IPS-NIHi11 (cell line): ENCODE data around the gene ARHGEF11.
"Not testable (repeated sequence)": the region's sequence is repeated elsewhere in the genome, so short reads cannot be mapped to it uniquely, and the experiment has no call there.

Source experiments
- DNase-seq: peaks from one replicate; pipeline ENCODE4 v3.0.0; 2012; ENCODE audit warnings: mixed read lengths, low spot score

ARHGEF11 gene, protein sequence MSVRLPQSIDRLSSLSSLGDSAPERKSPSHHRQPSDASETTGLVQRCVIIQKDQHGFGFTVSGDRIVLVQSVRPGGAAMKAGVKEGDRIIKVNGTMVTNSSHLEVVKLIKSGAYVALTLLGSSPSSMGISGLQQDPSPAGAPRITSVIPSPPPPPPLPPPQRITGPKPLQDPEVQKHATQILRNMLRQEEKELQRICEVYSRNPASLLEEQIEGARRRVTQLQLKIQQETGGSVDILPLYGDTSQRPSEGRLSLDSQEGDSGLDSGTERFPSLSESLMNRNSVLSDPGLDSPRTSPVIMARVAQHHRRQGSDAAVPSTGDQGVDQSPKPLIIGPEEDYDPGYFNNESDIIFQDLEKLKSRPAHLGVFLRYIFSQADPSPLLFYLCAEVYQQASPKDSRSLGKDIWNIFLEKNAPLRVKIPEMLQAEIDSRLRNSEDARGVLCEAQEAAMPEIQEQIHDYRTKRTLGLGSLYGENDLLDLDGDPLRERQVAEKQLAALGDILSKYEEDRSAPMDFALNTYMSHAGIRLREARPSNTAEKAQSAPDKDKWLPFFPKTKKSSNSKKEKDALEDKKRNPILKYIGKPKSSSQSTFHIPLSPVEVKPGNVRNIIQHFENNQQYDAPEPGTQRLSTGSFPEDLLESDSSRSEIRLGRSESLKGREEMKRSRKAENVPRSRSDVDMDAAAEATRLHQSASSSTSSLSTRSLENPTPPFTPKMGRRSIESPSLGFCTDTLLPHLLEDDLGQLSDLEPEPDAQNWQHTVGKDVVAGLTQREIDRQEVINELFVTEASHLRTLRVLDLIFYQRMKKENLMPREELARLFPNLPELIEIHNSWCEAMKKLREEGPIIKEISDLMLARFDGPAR (N-terminal part only)

DNA sequence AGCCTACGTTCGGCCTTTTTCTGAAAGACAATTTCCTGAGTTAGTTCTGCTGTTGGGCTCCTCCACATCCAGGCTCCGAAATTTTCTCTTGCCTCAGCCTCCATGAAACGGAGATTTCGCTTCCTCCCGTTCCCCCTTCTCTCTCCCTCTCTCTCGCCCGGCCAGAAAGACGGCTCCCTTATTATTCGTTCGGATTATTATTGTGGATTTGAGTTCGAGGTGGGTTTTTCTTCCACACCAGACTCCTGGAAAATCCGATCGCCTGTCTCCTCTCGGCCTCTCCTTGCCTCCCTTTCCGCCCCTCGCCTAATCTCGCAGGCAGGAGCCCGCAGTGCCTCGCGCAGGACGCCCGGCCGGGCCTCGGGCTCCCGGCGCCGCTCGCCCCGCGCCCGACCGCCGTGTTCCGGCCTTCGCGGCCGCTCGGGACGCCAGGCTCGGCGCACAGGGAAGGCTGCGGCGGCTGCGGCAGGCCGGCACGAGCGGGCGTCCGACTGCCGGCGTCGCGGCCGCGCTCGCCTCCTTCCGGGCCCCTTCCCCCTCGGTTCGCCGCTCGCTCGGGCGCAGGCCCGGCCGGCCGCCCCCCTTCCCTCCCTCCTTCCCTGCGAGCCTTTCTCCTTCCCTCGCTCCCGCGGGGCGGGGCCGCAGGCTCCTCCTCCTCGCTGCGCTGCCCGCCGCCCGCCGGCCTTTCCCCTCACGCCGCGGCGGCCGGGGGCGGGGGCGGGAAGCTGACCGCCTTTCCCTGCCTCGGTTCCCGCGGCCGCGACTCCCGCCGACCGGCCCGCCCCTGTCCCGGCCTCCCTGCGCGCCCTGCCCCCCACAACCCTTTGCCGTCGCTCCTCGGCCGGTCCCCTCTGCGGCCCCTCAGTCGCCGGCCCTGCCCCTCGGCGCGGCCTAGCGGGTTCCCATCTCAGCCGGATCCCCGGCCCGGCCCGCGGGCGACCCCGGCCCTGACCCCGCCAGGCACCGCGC, at the start of gene ARHGEF11:
Gene ARHGEF11, minus strand, starts transcription at position 493 of the 969 bp plus-strand sequence. CDS start 1,412 bp downstream, outside the sequence.
- peak; percentile 94 for DNase-seq

DNA sequence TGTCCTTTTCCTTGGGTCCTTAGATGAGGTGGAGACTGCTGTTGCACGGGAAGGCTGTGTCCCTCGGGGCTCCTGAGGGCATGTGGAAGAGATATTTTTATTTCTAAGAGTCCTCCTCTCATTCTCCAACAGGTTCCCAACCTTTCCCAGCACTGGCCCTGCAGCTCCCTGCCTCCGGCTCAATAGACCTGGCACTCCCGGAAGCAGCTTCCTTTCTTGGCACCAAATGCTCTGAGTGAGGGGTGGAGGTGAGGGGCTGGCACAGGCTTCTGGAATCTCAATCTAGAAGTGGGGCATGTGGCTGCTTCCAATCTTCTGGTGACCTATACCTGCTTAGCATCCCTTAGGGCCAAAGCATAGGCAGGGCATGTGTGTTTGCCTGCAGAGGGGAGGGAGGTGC, 49.5 kb upstream of the ARHGEF11 start:
- DNase-seq, result no peak

DNA sequence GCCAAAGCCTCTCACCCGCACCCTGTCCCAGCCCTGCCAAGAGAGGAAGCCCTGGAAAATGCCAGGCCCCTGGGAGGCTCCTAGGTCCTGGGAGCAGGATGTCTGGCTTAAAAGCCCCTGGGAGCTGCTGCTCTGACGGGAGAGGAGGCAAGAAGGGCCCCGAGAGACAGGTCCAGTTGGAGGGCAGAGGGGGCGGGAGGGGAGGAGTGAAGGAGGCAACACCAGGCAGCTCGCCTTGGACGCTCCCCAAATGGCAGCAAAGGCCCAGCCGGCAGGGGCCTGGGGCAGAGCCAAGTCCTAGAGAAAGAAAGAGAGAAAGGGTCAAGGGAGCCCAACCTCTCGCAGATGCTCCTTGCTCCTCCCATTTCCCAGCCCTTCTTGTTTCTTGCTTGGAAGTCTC, 47.3 kb upstream of the ARHGEF11 start:
- DNase-seq, result no peak

DNA sequence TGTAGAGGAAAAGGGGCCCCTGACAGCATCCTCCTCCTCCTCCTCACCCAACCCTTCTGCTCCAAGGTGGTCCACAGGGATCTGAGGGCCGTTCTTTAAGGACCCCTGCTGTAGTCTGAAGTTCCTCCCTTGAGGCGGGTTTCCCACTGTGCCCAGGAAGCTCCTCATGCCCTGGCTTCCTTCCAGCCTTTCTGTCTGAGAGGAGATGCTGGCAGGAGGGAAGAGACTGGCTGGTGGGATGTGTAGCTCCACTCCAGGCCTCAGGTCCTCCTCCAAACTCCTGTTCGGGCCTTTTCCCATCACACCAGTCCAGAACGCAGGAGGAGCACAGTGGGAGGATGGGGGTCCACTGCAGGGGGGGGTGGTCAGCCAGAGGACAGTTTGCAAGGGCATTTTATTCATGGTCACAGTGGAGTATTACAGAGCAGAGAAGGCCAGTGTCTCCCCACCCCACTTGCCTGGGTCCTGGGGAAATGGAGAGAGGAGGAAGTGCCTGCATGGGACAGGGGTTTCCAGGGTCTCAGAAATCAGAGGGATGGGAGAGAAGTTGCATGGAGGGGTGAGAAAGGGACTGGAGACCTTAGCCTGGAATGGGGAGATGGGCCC, 46.2 kb upstream of the ARHGEF11 start:
- DNase-seq, result no peak

DNA sequence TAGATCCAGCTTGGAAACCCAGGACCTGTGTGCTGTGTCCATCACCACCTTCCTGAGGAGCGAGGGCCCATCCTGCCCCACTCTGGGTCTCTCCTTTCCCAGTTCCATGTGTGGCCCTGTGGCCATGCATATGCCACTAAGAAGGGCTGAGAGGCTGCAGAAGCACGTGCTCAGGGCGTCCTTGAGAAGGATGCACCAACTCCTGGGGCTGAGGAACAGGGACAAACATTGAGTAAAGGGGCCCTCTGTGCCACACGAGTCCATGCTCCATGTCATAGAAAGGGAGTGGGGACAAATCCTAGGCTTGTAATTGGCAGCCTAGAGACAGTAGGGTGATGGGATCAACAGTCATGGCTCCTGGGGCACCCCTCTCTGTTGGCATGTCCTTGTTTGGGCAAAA, 45.6 kb upstream of the ARHGEF11 start:
- no peak for DNase-seq

DNA sequence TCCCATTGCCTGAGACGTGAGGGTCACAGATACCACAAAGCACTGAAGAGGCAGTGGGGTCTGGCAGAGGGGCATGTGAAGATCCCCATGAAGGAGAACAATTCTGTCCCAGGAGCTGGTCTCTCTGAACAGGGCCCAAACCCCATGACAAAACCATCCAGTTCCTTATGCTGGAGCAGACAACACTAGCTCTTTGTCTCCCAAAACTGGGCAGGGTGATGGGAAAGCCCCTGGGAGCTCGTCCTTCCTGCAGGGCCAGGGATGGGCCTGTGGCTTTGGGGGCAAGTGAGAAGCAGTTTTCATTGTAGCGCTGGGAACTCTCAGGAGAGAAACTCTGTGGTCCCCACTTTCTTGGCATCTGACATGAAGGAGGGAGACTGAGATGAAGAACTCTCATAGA, 45.2 kb upstream of the ARHGEF11 start:
- DNase-seq, result no peak

DNA sequence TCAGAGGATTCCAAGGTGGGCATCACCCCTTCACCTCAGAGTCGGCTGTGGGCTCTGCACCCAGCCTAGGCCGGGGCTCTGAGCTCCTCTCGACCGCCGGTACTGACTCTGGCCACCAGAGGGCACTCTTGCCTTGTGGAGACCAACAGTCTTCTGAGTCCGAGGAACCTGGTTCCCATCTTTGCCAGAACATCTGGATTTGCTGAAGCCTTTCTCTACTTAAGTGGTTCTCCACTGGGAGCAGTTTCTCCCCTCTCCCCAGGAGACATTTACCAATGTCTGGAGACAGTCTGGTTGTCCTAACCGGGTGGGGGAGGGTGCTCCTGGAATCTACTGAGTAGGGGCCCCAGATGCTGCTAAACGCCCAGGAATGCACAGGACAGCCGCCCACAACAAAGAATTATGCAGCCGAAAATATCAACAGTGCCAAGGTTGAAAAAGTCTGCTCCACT, 44.7 kb upstream of the ARHGEF11 start:
- peak; percentile 92 for DNase-seq

DNA sequence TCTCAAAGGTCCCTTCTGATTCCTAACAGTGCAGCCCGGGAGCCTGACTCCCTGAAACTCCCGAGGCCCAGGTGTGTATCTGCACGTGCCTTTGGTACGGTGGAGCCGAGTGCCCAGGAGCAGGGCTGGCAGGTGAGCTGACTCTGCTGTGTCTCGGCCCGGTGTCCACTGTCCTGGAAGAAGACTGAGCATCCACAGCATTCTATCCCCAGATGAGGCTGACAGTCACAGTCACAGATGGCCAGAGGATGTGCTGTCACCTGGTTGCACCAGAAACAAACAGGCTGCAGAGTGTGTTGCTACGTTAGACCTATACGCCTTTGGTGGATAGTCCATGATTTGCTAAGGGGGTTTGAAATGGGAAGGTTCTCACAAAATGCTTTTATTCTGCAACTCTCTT, 44.2 kb upstream of the ARHGEF11 start:
- DNase-seq, result no peak

DNA sequence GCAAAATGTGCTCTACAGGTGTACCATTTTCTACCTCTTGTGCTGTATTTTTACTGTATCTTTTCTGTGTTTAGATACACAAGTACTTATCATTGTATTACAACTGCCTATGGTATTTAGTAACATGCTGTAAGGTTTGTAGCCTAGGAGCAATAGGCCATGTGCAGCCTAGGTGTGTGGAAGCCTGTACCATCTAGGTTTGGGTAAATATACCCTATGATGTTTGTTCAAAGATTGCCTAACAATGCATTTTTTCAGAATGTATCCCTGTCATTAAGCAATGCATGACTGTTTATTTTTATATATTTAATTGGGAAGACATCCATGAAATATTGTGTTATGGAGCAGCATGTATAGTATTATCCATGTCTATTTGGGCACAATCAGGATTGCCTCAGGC, 43.1 kb upstream of the ARHGEF11 start:
- DNase-seq, result no peak

DNA sequence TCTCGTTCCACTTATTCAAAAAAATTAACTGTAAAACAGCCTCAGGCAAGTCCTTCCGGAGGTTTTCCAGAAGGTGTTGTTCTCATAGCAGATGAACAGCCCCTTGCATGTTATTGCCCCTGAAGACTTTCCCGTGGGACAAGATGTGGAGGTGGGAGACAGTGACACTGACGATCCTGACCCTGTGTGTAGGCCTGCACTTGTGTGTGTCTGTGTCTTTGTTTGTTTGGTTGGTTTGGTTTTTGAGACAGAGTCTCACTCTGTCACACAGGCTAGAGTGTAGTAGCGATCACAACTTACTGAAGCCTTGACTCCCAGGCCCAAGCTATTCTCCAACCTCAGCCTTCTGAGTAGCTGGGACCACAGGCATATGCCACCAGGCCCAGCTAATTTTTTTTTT, 41.5 kb upstream of the ARHGEF11 start:
- no peak for DNase-seq

DNA sequence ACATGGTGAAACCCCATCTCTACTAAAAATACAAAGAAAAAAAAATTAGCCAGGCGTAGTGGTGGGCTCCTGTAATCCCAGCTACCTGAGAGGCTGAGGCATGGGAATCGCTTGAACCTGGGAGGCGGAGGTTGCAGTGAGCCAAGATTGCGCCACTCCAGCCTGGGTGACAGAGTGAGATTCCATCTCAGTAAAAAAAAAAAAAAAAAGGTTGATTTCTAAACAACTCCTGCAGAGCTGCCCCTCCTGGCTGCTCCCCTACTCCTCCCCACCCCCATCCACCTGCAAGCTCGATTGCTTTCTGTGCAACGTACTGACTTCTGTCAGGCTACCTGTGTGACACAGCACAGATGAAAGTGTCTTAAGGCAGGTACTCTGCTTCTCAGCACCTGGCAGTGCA, 40.8 kb upstream of the ARHGEF11 start:
- DNase-seq, result no peak

DNA sequence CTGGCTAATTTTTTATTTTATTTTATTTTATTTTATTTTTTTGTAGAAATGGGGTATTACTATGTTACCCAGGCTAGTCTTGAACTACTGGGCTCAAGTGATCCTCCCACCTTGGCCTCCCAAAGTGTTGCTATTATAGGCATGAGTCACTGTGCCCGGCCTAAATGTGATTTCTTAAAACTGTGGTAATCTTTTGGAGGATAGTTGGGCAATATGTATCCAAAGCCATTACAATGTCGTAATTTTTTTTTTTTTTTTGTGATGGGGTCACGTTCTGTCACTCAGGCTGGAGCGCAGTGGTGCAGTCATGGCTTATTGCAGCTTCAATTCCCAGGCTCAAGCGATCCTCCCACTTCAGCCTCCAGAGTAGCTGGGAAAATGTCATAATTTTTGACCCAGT, 39.9 kb upstream of the ARHGEF11 start:
- no peak for DNase-seq

DNA sequence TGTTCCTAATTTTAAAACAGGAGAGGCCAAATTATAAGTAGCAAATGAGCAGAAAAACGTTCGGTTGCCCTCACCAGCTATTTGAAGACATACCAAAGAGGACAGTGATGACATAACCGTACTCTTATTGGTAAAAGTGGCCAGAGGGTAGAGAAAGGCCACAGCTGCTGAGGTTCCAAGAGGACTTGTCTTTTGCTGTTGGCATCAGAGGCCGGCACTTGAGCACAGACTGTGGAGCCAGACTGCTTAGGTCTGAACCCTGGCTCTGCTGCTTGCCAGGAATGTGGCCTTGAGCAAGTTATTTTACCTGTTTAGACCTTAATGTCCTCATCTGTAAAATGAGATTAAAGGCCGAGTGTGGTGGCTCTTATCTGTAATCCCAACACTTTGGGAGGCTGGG, 39.2 kb upstream of the ARHGEF11 start:
- no peak for DNase-seq

DNA sequence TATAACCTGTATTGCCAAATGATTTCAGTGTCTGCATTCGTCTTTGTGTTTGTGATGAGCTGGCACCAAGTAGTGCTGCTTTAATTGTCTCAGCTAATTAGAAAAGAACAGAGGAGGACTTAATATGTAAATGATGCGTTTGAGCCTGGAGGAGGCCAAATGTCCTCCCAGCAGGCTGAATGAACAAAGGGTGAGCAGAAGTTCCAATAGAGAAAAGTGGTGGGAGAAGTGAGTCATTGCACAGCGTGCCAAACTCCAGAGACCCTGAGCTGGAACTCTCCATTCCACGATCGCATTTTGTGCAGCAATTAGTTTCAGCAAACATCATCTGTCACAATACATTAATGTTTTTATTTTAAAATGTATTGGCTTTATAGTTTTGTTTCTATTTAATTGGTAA, 36.2 kb upstream of the ARHGEF11 start:
- peak; percentile 4 for DNase-seq

DNA sequence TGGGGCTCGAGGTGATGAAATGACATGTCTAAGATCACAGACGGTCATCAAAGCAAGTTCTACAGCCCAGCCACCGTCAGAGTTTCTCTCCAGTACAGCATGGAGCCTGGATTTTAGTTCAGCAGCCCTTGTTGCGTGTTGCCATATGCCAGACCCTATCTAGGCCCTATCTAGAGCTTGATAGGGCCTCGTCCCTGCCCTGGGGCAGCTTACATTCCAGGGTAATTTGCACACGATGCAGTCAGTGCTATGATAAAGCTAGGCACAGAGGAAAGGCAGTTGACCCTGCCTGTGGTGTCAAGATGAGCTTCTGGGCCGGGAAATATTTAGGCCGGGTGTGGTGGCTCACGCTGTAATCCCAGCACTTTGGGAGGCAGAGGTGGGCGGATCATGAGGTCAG, 35.2 kb upstream of the ARHGEF11 start:
- no peak for DNase-seq

DNA sequence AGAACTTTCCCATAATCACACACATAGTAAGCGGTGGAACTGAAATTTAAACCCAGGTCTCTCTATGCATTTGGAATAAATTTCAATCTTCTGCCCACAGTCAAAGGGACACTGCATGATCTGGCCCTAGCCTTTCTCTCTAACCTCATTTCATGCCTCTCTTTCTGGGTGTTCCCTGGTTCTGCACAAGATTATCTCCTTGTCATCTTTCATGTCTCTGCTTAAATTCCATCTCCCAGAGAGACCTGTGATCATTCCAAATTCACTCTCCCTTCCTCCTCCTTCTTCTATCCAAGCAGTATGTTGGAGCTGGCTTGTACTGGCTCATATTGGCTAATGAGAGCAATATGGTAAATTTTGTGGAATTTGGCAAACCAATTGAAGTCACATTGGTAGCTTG, 31.9 kb upstream of the ARHGEF11 start:
- DNase-seq, result no peak

DNA sequence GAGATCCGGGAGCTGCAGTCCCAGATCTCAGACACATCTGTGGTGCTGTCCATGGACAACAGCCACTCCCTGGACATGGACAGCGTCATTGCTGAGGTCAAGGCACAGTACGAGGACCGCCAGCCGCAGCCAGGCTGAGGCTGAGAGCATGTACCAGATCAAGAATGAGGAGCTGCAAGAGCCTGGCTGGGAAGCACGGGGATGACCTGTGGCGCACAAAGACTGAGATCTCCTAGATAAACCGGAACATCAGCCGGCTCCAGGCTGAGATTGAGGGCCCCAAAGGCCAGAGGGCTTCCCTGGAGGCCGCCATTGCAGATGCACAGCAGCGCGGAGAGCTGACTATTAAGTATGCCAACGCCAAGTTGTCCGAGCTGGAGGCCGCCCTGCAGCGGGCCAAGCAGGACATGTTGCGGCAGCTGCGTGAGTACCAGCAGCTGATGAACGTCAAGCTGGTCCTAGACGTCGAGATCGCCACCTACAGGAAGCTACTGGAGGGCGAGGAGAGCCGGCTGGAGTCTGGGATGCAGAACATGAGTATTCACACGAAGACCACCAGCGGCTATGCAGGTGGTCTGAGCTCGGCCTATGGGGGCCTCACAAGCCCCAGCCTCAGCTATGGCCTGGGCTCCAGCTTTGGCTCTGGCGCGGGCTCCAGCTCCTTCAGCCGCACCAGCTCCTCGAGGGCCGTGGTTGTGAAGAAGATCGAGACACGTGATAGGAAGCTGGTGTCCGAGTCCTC, 28.6 kb upstream of the ARHGEF11 start:
- DNase-seq, result peak; percentile 69

DNA sequence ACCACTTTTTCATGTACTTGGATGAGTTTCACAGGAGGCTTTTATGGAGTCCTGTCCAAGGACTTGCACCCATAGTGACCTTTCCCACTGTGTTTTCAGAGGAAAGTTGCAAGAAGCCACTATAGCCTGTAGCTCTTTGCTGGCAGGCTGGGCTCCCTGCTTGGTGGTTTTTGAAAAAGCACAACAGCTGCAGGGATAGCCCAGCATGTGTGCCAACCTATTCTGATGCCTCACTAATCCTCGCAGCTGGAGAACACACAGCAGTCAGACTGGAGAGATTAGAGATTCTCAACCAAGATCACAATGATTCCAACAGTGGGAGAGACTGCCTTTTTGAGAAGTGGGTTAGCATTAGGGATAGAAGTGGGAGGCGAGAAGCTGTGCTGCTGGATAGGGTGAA, 24.1 kb upstream of the ARHGEF11 start:
- no peak for DNase-seq

DNA sequence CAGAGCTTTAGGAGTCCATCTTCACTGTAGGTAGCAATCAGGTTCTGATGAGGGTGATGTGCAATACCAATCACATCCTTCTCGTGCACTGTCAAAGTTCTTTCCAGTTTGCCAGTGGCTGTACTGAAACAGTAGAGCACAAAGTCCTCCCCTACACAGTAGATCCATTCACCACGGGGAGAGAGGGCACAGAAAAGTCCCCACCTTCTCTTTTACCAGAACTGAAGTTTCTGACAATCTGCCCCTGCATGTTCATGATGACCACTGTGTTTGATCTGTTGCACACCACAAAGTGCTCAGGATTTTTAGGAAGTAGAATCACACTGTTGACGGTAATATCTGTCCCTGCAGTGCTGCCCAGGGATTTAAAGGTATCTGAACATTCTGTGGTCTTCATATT, 13.7 kb upstream of the ARHGEF11 start:
- DNase-seq, result not testable (repeated sequence)

DNA sequence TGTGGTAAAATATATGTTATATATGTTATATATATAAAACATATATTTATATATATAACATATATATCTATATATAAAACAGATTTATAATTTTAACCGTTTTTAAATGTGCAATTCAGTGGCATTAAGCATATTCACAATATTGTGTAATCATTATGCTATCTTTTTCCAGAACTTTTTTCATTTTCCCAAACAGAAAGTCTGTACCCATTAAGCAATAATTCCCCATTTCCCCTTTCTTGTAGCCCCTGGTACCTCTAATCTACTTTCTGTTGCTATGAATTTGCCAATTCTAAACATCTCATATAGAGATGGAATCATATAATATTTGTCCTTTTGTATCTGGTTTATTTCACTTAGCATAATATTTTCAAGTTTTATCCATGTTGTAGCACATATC, 10.7 kb upstream of the ARHGEF11 start:
- DNase-seq, result no peak

DNA sequence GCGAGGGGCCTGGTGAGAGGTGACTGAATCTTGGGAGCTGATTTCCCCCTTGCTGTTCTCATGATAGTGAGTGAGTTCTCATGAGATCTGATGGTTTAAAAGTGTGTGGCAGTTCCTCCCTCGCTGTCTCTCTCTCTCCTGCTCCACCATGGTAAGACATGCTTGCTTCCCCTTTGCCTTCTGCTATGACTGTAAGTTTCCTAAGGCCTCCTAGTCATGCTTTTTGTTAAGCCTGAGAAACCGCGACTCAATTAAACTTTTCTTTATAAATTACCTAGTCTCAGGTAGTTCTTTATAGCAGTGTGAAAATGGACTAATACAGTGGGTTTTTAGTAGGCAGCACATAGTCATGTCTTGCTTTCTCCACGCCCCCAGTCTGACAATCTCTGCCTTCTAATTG, 10.2 kb upstream of the ARHGEF11 start:
- DNase-seq, result not testable (repeated sequence)
